Keratinocyte (primary cell): ENCODE results near the gene CDON. TPM values are rescaled to one million over a fixed set of nuclear protein-coding genes. Genes with fewer than 3 reads are reported as not detected.

ENCODE experiments used
- DNase-seq: peaks from one replicate; pipeline ENCODE4 v3.0.0-alpha.2; 2011; ENCODE audit warnings: low read depth, missing footprints, low spot score
- FAIRE-seq: peaks from 2 replicates; lab custom pipeline; 2011; peaks lifted over from hg19 to GRCh38; lab: Jason Lieb, UNC
- H2AFZ ChIP-seq: 2 replicates; pipeline ENCODE4 v1.6.0; 2012; ENCODE audit warnings: low read length, control low read depth, inconsistent platforms; ENCODE audit not compliant: control insufficient read depth
- H3K27ac ChIP-seq: 2 replicates; pipeline ENCODE4 v1.5.1; 2011; ENCODE audit warnings: low read length; ENCODE audit not compliant: control insufficient read depth, insufficient read depth
- H3K27me3 ChIP-seq: 3 replicates; pipeline ENCODE4 v1.6.0; 2011; ENCODE audit warnings: low read length; ENCODE audit not compliant: control insufficient read depth, insufficient read depth; ENCODE audit errors: extremely low read depth
- H3K36me3 ChIP-seq, 2 experiments: 2 replicates in 1 of 2; 3 replicates in 1 of 2; pipeline ENCODE4 v1.5.1; 2011; ENCODE audit warnings: low read length in 2 of 2, mild to moderate bottlenecking in 1 of 2; ENCODE audit not compliant: control insufficient read depth in 2 of 2, insufficient read depth in 2 of 2; ENCODE audit errors: extremely low read depth in 1 of 2
- H3K4me1 ChIP-seq: 3 replicates; pipeline ENCODE4 v1.5.1; 2011; ENCODE audit warnings: low read length; ENCODE audit not compliant: control insufficient read depth, insufficient read depth; ENCODE audit errors: extremely low read depth
- H3K4me2 ChIP-seq: 3 replicates; pipeline ENCODE4 v1.6.0; 2011; ENCODE audit warnings: low read depth, low read length; ENCODE audit not compliant: control insufficient read depth, insufficient read depth; ENCODE audit errors: extremely low read depth
- H3K4me3 ChIP-seq, 3 experiments: fragments of 200-600 bp in 1 of 3; sonication (generic) in 1 of 3; 2 replicates in 2 of 3; 3 replicates in 1 of 3; pipeline ENCODE4 v1.5.1; 2011 to 2016; ENCODE audit warnings: low read length in 3 of 3, mild to moderate bottlenecking in 3 of 3, control low read depth in 2 of 3, inconsistent platforms in 1 of 3, low read depth in 1 of 3, mixed read lengths in 1 of 3, mixed run types in 1 of 3, moderate library complexity in 1 of 3; ENCODE audit not compliant: control insufficient read depth in 2 of 3, insufficient read depth in 2 of 3; ENCODE audit errors: extremely low read depth in 1 of 3
- H3K79me2 ChIP-seq: 2 replicates; pipeline ENCODE4 v1.6.0; 2012; ENCODE audit warnings: low read length; ENCODE audit not compliant: control insufficient read depth, insufficient read depth
- H3K9ac ChIP-seq: 3 replicates; pipeline ENCODE4 v1.6.0; 2011; ENCODE audit warnings: low read length; ENCODE audit not compliant: control insufficient read depth, insufficient read depth; ENCODE audit errors: extremely low read depth
- H3K9me1 ChIP-seq: 3 replicates; pipeline ENCODE4 v1.6.0; 2011; ENCODE audit warnings: low read length; ENCODE audit not compliant: control insufficient read depth, insufficient read depth; ENCODE audit errors: extremely low read depth
- H3K9me3 ChIP-seq: 2 replicates; pipeline ENCODE4 v1.5.1; 2012; ENCODE audit warnings: low read depth, low read length; ENCODE audit not compliant: control insufficient read depth
- H4K20me1 ChIP-seq: 3 replicates; pipeline ENCODE4 v1.6.0; 2011; ENCODE audit warnings: low read length; ENCODE audit not compliant: control insufficient read depth, insufficient read depth; ENCODE audit errors: extremely low read depth
- EZH2 ChIP-seq: IDR thresholded peaks from one replicate; pipeline ENCODE4 v1.6.1; 2012; ENCODE audit warnings: inconsistent platforms, mild to moderate bottlenecking, low read length, moderate library complexity
- dilution Hi-C: fragments of 300-500 bp; cut with MboI; formaldehyde crosslinking; loops from one replicate; pipeline ENCODE4 v1.7.0; 2020; ENCODE audit warnings: low sequenced_read_pairs; ENCODE audit not compliant: extremely low pct_ligation_motif_present
- polyA plus RNA-seq, 5 experiments: library from polyadenylated mRNA; depleted of rRNA in 3 of 5; stranded (reverse) in 3 of 5; stranded (forward) in 1 of 5; unstranded in 1 of 5; fragments of >200 nt; gene quantifications; 1 replicate in 1 of 5; 2 replicates in 3 of 5; 3 replicates in 1 of 5; pipeline versions ENCODE4 v1.2.1 to v1.2.3, GENCODE V29; 2011 to 2012; ENCODE audit warnings: missing spikeins in 2 of 5, low read depth in 1 of 5, low replicate concordance in 1 of 5
- TF ChIP-seq, protein P1 (sequence below), 3 experiments: IDR thresholded peaks in 1 of 3; conservative IDR thresholded peaks in 1 of 3; optimal IDR thresholded peaks in 1 of 3; 2 replicates in 2 of 3; 3 replicates in 1 of 3; pipeline versions ENCODE3 to v1.5.1; 2011; ENCODE audit warnings: low read length in 3 of 3, mild to moderate bottlenecking in 3 of 3, moderate library complexity in 2 of 3, control low read depth in 1 of 3, inconsistent platforms in 1 of 3; ENCODE audit not compliant: insufficient read depth in 2 of 3; ENCODE audit errors: extremely low read depth in 1 of 3

CDON gene
- polyA plus RNA-seq, 1 donor (not counting 4 experiments of a cell fraction or from before 2014, with no cell fraction given) = 1.0 TPM

DNA sequence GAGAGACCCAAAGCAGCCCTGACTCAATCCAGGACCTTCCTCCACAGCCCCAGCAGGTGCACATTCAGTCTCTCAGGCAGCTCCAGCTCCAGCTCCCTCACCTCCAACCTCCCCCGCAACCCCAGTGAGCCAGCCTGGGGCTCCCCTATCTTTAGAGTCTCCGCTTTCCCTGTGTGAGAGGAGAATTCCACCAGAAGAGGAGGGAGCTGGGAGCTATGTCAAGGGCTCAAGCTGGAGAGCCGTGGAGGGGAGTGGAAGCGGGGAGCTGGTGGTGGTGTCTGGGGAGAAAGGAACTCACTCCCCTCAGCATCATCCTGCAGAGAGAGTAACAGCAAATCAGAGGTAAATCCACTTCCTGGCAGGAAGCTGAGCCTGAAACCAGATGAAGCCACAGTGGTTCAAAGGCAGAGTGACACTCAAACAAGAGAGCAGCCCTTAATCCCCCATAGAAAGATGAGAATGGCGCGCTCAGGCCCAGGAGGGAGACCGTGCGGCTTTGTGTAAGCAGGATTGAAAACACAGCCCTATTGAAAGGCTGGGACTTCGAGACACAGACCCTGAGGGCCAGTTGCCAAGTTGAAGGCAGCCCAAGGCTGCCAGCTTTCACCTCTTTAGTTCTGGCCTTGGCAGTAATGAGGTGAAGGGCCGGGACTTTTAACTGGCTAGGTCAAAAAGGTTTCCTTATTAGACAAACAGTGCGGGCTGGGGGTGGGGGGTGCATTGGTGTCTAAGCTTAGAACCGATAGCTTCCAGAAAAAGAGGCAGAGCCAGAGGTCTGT lies 21.4 kb upstream of the CDON start:
- no peak for DNase-seq
- Histone ChIP-seq H3K9me1 (no peaks in the 10 kb centered on the region), H4K20me1 (no peaks in the 10 kb centered on the region), H3K4me3 (no peak overlapping the region), H3K4me2 (no peak overlapping the region), H3K36me3 (no peaks in the 10 kb centered on the region), H3K27ac (no peak overlapping the region), H3K27me3 (peaks cover 7% of the 10 kb centered on the region), H3K4me1 (peaks cover 7% of the 10 kb centered on the region), H3K9ac (no peak overlapping the region), H3K79me2 (no peaks in the 10 kb centered on the region), H3K9me3 (no peaks in the 10 kb centered on the region), H2AFZ (no peak overlapping the region)
- no peak for FAIRE-seq
- dilution Hi-C loops = no loop called here
- TF ChIP-seq EZH2 = no peak
- TF ChIP-seq, protein P1, sequence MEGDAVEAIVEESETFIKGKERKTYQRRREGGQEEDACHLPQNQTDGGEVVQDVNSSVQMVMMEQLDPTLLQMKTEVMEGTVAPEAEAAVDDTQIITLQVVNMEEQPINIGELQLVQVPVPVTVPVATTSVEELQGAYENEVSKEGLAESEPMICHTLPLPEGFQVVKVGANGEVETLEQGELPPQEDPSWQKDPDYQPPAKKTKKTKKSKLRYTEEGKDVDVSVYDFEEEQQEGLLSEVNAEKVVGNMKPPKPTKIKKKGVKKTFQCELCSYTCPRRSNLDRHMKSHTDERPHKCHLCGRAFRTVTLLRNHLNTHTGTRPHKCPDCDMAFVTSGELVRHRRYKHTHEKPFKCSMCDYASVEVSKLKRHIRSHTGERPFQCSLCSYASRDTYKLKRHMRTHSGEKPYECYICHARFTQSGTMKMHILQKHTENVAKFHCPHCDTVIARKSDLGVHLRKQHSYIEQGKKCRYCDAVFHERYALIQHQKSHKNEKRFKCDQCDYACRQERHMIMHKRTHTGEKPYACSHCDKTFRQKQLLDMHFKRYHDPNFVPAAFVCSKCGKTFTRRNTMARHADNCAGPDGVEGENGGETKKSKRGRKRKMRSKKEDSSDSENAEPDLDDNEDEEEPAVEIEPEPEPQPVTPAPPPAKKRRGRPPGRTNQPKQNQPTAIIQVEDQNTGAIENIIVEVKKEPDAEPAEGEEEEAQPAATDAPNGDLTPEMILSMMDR (optimal IDR thresholded peaks at IDR 0.05 in 1 of 3, IDR thresholded peaks at IDR 0.05 in 1 of 3, conservative IDR thresholded peaks at IDR 0.05 in 1 of 3; ENCODE audit: extremely low read depth in 1 of 3, insufficient read depth in 2 of 3, low read length in 3 of 3) = no peak

DNA sequence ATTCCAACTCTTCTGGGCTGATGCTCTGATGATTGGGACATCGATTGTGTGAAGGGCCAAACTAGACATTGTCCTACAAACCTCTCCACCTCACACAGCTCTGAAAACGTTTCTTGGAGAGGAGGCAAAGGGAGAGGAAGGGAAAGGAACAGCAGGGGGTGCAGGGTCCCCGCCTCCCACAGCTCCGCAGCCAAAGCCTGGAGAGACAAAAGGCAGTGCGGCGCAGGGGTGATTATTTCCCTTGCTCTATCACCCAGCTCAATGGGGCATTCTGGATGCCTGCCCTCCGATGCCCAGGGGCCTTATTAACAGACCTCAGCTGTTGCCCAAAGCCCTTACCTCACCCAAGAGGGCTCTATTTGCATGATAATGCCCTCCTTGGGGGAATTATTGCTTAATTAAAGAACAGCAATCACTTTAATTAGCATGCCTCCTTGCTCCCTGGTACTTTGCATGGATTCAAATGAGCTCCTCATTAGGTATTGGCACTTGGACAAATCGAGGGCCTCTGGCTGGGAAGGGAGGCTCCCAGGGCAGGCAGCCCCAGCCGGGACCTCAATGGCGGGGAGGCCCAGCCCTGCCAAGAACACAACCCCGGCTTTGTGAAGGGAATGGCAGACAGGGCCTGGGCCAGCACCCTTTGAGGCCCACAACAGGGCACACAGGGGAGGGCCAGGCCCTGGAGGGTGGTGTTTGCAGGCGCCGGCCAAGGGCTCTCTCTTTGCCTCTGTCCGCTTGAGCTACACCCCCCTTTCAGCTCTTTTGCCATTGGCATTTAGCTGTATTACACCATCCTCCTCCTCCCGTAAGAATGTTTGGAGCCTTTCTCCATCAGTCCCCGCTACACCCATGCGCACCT lies 19.8 kb upstream of the CDON start:
- FAIRE-seq (no peak), DNase-seq (no peak)
- Histone ChIP-seq H3K36me3 (no peaks in the 10 kb centered on the region), H3K27ac (no peak overlapping the region), H3K4me1 (peaks cover 7% of the 10 kb centered on the region), H3K27me3 (peaks cover 7% of the 10 kb centered on the region), H3K79me2 (no peaks in the 10 kb centered on the region), H4K20me1 (no peaks in the 10 kb centered on the region), H3K9me1 (no peaks in the 10 kb centered on the region), H2AFZ (no peak overlapping the region), H3K4me2 (no peak overlapping the region), H3K4me3 (no peak overlapping the region), H3K9ac (no peak overlapping the region), H3K9me3 (no peaks in the 10 kb centered on the region)
- dilution Hi-C loops = no loop called here
- no peak for TF ChIP-seq EZH2
- TF ChIP-seq, protein P1 (optimal IDR thresholded peaks at IDR 0.05 in 1 of 3, IDR thresholded peaks at IDR 0.05 in 1 of 3, conservative IDR thresholded peaks at IDR 0.05 in 1 of 3; ENCODE audit: extremely low read depth in 1 of 3, insufficient read depth in 2 of 3, low read length in 3 of 3) = no peak
